ENCODE measurements around the gene NBPF19.
"Not testable (repeated sequence)": the region's sequence is repeated elsewhere in the genome, so short reads cannot be mapped to it uniquely, and the experiment has no call there.

NBPF19 gene, protein sequence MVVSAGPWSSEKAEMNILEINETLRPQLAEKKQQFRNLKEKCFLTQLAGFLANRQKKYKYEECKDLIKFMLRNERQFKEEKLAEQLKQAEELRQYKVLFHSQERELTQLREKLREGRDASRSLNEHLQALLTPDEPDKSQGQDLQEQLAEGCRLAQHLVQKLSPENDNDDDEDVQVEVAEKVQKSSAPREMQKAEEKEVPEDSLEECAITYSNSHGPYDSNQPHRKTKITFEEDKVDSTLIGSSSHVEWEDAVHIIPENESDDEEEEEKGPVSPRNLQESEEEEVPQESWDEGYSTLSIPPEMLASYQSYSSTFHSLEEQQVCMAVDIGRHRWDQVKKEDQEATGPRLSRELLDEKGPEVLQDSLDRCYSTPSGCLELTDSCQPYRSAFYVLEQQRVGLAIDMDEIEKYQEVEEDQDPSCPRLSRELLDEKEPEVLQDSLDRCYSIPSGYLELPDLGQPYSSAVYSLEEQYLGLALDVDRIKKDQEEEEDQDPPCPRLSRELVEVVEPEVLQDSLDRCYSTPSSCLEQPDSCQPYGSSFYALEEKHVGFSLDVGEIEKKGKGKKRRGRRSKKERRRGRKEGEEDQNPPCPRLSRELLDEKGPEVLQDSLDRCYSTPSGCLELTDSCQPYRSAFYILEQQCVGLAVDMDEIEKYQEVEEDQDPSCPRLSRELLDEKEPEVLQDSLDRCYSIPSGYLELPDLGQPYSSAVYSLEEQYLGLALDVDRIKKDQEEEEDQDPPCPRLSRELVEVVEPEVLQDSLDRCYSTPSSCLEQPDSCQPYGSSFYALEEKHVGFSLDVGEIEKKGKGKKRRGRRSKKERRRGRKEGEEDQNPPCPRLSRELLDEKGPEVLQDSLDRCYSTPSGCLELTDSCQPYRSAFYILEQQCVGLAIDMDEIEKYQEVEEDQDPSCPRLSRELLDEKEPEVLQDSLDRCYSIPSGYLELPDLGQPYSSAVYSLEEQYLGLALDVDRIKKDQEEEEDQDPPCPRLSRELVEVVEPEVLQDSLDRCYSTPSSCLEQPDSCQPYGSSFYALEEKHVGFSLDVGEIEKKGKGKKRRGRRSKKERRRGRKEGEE (N-terminal part only)

DNA sequence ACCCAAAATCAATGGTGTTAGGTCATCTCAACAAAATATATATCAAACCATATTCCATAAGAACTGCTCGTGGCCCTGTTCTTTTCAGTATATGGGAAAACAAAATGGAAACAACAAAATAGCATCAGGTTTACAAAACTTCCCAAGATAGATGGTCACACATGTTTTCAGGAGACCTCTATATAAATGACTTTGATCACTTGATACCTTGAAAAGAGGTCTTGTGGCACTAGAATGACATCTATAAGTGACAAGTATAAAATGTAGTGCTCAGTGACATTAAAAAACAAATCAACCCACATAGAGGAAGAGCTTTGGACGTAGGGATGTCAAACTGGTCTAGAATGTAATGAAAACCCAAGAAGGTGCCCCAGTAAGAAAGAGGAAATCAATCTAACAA is at the start of gene NBPF19:
NBPF19 (plus strand) TSS at position 301 of the 400 bp plus-strand sequence. CDS start 888 bp downstream, outside the sequence.
- DNase-seq: not testable (repeated sequence)

DNA sequence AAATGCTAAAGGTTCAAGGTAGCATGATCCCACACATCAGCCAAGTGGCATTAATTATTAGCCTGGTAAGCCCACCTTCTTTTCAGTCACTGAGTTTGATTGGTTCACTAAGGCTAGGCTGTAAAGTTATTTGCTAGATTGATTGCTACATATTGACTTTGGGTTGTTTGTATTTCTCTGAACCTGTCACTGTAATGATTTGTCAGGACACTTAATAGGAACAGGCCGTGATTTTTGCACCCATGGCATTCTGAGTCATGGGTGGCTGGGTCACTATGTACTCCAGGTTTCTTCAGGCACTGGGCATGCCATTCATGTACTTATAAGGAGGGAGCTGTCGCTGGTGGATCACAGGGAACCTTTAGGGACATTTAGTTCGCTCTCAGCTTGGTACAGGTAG is 46.5 kb upstream of the NBPF19 start:
- DNase-seq: not testable (repeated sequence)

DNA sequence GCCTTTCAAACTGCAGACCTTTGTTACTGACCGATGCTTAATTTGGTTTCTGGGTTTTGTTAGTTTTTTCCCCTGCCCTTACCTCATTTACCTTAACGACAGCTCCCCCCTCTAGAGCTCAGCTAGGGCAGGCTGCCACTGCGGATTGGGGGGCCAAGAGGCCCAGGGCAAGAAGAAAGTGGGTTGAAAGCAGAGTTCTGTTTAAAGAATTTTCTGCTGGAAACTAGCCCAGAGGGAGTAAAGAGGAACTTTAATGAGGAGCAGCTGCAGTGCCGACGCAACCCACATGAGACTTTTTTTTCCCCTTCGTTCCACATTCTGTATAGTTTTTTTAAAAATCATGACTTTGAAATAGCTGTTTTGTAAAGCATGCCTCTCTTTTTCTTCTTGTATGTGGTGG is 29.4 kb upstream of the NBPF19 start:
- DNase-seq: not testable (repeated sequence)

DNA sequence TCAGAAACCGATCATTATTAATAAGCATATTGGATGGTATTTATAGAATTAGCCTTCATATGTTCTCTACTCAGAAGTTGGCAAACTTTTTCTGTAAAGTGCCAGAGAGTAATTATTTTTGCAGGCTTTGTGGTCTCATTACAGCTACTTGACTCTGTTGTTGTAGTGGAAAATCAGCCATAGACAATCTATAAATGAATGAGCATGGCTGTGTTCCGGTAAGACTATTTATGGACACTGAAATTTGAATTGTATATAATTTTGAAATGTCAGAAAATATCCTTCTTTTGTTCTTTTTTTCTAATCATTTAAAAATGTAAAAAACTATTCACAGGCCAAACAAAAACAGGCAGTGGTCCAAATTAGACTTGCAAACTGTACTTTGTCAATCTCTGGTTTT is 22.6 kb upstream of the NBPF19 start:
- DNase-seq: not testable (repeated sequence)

DNA sequence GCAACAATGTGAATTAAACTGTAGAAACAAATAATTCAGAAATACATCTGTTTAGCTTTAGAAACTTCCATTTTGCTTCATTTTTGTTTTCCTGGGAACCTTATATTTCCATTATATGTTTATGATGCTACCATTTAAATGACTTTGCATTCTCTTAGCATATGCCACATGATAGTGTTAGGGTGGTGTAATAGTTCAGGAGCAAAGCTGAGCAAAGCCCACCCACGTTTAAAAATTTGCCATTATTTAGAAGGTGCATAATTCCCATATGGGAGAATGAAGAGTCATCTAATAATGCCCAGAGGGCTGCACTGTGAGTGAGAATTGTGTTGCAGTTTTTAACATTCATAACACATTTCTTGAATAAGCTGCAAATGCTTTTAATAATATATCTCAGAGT is 22.2 kb upstream of the NBPF19 start:
- DNase-seq: not testable (repeated sequence)

DNA sequence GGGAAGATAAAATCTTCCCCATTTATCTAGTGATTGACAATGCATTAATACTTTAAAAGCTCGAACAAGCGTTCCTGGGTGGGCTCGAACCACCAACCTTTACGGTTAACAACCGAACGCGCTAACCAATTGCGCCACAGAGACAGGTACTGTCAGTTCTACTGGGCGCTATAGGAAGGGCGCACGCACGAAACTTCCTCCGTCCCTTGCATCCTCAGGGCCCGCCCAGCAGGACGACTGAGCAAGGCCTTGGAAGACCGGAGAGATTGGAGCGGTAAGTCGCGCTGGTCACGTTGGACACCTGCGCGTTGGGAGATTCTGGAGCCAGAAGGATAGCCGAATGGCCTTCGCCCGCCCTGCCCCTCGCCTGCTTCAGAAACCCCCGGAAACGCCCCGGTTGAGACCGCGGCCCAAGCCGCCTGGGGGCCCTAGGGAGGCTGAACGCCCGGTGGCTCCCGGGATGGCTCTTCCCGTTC is 83.5 kb downstream of the NBPF19 start:
- DNase-seq: not testable (repeated sequence)

DNA sequence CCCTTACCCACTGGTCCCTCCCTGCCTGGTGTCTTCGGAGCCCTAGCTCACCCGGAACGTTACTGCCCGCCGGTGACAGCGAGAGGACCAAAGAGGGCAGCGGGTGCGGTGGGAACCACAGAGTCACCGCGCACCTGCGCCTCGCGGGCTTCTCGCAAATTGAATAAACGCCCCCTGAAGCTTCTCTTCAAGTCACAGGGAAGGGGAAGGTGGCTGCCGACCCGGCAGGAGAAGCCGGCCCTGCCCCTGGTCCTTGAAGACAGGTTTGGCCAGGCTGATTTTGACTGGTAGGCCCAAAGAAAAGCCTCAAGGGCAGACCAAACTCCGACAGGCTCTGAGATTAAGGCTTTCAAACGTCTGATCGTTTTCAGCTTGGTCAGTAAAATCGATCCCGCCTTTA is 87.0 kb downstream of the NBPF19 start:
- not testable (repeated sequence) for DNase-seq

DNA sequence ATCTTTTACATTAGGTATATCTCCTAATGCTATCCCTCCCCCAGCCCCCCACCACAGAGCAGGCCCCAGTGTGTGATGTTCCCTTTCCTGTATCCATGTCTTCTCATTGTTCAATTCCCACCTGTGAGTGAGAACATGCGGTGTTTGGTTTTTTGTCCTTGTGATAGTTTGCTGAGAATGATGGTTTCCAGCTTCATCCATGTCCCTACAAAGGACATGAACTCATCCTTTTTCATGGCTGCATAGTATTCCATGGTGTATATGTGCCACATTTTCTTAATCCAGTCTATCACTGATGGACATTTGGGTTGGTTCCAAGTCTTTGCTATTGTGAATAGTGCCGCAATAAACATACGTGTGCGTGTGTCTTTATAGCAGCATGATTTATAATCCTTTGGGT is 90.6 kb downstream of the NBPF19 start:
- not testable (repeated sequence) for DNase-seq

DNA sequence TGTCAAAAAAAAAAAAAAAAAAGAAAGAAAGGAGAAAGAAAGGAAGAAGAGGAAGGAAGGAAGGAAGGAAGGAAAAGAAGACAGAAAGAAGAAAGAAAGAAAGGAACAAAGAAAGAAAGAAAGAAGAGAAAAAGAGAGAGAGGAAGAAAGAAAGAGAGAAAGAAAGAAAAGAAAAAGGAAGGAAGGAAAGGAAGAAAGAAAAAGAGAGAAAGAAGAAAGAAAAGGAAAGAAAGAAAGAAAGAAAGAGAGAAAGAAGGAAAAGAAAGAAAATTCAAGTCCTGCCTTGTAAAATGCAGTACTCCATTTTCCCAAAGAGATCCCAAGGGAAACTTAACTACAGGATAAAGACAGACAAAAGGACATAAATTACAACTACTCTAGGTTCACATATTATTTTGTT is 97.9 kb downstream of the NBPF19 start:
- DNase-seq: not testable (repeated sequence)

DNA sequence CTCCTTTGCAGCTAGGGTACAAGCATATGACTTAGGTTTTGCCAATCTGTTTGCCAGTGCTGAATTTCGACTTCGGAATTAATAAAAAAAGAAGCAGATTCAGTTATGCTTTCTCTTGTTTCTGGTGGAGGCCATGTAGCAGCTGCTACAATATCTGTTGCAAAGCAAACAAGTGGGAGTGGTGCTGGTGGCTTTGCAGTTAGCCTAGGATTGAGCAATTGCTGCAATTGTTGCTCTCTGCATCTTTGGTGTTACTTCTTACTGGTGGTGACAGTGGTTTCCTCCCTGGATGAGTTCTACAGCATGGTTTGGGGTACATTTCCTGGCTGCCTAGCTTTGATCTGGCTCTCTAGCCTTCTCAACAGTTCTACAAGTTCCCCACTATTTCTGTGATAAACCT is 110.7 kb downstream of the NBPF19 start:
- DNase-seq: not testable (repeated sequence)

Data from NCI-H2227 treated with DMSO at 0.1 percent for 48 hours (cell line).